Rectal smooth muscle tissue (tissue), 1 donor: ENCODE measurements around the gene ERGIC3.
"Not testable (repeated sequence)": the region's sequence is repeated elsewhere in the genome, so short reads cannot be mapped to it uniquely, and the experiment has no call there.

Experiments
- H3K27ac ChIP-seq: one replicate; pipeline ENCODE4 v1.7.0; 2013; ENCODE audit warnings: low read depth, low read length, inconsistent platforms
- H3K27me3 ChIP-seq: one replicate; pipeline ENCODE4 v1.7.0; 2013; ENCODE audit warnings: low read length; ENCODE audit not compliant: control insufficient read depth, insufficient read depth
- H3K36me3 ChIP-seq: one replicate; pipeline ENCODE4 v1.7.0; 2013; ENCODE audit warnings: low read length; ENCODE audit not compliant: control insufficient read depth, insufficient read depth
- H3K4me1 ChIP-seq: one replicate; pipeline ENCODE4 v1.7.0; 2013; ENCODE audit warnings: low read length; ENCODE audit not compliant: control insufficient read depth, insufficient read depth
- H3K4me3 ChIP-seq: one replicate; pipeline ENCODE4 v1.7.0; 2013; ENCODE audit warnings: low read length
- H3K9ac ChIP-seq: one replicate; pipeline ENCODE4 v1.7.0; 2013; ENCODE audit warnings: low read length

Gene ERGIC3

DNA sequence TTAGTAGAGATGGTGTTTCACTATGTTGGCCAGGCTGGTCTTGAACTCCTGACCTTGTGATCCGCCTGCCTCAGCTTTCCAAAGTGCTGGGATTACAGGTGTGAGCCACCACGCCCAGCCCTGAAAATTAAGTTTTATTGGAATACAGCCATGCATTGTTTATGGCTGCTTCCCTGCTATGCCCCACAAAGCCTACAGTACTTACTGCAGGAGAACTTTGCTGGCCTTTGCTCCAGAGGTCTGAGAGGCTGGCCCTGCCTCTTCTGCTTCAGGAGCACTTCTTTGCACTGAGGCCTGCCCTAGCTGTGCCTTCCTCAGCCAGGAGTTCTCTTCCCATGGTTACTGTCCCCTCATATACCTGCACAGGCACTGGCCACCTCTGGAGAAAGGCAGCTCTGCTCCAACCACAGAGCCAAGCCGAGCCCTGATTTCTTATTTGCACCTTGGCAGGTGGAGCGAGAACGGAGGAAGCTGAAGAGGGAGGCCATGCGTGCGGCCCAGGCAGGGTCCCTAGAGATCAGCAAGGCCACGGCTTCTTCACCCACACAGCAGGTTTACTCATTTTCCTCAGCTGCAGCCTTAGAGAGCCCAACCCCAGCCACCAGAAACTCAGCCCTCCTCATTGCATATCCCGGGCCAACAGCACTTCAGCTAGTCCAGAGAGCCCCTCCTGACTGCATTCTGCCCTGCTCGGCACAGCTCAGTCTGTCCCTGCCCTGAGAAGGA lies 33.2 kb upstream of the ERGIC3 start:
- Histone ChIP-seq H3K27me3 (no peaks in the 10 kb centered on the region), H3K4me1 (no peaks in the 10 kb centered on the region), H3K27ac (no peak overlapping the region), H3K4me3 (no peak overlapping the region), H3K9ac (no peak overlapping the region), H3K36me3 (peaks cover 24% of the 10 kb centered on the region)

DNA sequence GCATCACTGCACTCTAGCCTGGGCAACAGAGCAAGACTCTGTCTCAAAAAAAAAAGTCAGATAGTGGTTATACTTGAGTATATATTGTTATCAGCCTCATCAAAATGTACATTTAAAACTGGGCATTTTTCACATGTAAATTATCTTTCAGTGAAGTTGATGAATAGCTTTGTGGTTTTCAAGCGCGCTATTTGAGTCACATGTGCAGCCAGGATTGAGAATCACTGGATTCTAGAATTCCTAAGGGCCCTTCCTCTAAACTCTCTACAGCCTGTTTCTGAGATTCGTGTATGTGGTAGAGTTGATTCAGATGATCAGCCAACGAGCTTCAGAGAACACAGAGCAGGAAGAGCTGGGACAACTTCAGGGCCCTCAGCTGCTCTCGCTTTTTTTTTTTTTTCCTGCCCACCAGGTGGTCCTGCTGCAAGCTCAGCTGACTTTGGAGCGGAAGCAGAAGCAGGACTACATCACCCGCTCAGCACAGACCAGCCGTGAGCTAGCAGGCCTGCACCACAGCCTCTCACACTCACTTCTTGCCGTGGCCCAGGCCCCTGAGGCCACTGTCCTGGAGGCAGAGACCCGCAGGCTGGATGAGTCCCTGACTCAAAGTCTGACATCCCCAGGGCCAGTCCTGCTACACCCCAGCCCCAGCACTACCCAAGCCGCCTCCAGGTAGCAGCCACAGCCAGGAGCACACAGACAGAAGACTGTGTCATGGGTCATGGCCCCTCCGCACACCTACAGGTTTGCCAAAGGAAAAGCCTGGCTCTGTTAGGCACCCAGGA lies 30.7 kb upstream of the ERGIC3 start:
- no peaks in the 10 kb centered on the region for H3K27me3 ChIP-seq
- peaks cover 16% of the 10 kb centered on the region for H3K36me3 ChIP-seq
- H3K27ac ChIP-seq, result no peak overlapping the region
- no peak overlapping the region for H3K9ac ChIP-seq
- no peaks in the 10 kb centered on the region for H3K4me1 ChIP-seq
- no peak overlapping the region for H3K4me3 ChIP-seq

DNA sequence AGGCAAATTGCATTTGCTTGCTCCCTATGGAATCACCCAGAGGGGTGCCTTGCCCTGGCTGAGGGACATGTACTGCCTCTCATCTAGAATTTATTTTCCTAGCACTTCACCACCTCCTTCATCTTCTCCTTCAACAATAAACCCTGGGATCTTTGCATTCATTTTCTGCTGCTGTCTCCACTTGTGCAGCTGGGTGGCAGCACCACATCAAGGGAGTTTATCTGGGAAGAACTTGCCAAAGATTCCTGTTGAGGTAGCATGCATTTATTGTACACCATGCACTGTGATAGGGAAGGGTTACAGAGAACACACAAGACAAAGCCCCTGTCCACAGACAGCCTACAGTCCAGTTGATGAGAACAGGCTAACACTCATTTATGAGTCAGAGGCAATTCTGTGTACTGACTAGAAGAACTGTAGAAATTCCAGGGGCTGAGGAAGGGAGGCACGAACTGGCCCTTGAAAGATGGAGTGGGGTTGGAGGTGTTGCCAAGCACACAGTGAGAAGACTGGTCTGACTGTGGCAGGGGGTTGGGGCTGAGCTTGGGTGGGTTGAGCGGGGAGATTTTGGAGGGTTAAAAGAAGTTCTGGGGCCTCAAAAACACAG lies 30.0 kb upstream of the ERGIC3 start:
- H3K4me3 ChIP-seq, result no peak overlapping the region
- H3K27me3 ChIP-seq, result no peaks in the 10 kb centered on the region
- H3K36me3 ChIP-seq, result peaks cover 16% of the 10 kb centered on the region
- H3K4me1 ChIP-seq, result no peaks in the 10 kb centered on the region
- H3K27ac ChIP-seq, result no peak overlapping the region
- no peak overlapping the region for H3K9ac ChIP-seq

DNA sequence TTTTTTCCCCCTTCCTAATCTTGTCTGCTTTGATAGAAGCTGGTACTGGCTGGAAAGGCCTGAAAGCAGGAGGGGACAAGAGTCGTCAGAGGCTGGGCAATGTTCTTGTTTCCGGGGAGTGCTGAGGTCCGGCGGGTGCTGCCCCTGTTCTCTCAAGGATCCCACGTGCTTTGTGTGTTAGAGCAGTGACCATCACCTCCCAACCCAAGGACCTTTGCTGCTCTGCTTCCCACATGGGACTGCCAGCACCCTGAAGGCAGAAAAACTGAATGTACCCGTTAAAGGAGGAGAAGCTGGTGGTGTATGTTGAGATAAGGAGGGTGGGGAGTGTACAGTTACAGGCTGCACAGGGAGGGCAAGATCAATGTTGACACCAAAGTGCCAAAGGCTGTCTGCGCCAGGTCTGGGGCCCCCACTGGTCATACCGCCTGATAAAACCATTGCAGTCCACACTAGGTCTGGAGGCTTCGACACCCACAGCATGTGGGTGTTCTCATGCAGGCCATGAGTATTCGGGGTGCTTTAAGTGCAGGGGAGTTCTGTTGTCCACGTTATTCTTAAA lies 27.4 kb upstream of the ERGIC3 start:
- Histone ChIP-seq H3K4me3 (no peak overlapping the region), H3K9ac (no peak overlapping the region), H3K27ac (no peak overlapping the region), H3K4me1 (no peaks in the 10 kb centered on the region), H3K27me3 (no peaks in the 10 kb centered on the region), H3K36me3 (peaks cover 7% of the 10 kb centered on the region)

DNA sequence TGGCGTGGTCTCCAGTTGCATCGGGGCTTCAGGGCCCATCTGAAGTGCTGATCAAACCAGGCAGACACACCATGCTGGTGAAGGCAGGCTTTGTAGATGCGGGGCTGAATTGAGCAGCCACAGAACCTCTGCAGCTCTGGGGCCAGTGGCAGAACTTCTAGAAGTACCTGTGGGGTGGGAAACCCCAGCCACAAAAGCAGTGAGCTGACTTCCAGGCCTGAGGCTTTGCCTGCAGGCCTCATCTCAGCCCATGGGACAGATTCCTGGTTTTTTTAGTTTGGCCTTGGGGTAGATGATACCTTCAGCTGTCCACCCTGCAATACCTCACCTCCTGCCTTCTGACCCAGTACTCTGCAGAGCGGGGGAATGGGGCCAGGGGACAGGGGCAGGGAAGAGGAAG lies 26.5 kb upstream of the ERGIC3 start:
- Histone ChIP-seq H3K4me1 (no peaks in the 10 kb centered on the region), H3K9ac (no peak overlapping the region), H3K27ac (no peak overlapping the region), H3K4me3 (no peak overlapping the region), H3K27me3 (no peaks in the 10 kb centered on the region), H3K36me3 (peaks cover 3% of the 10 kb centered on the region)

DNA sequence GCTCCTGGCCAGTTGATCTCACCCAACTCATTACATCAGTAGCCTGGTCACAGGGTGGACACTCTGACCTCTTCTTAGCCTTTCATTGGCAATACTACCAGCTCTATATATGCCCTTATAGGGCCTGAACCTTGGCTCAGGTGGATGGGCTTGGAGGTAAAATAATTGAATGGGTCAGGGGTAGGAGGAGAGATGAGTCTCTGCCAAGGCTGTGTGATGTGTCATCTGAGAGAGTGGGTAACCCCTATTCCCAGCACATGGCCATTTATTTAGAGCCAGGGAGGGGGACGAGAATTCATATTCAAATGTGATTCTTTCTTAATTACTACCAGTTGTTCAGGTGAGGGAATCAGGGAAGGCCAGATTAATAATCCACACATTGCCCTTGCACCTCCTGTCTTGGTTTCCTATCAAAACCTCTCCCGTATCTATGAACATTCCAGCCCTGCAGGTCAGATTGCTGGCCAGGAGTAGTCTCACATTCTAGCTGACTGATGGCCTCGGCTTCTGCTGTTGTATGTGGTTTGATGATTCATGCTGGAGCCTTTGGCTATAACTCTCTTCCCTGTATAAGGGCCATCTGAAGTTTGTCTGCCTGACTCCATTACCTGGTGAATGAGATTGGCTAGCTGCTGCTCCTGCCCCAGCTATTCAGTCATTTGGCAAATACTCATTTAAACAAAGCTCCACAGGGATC lies 25.8 kb upstream of the ERGIC3 start:
- Histone ChIP-seq H3K9ac (no peak overlapping the region), H3K4me1 (no peaks in the 10 kb centered on the region), H3K27me3 (no peaks in the 10 kb centered on the region), H3K27ac (no peak overlapping the region), H3K4me3 (no peak overlapping the region), H3K36me3 (peaks cover 3% of the 10 kb centered on the region)

DNA sequence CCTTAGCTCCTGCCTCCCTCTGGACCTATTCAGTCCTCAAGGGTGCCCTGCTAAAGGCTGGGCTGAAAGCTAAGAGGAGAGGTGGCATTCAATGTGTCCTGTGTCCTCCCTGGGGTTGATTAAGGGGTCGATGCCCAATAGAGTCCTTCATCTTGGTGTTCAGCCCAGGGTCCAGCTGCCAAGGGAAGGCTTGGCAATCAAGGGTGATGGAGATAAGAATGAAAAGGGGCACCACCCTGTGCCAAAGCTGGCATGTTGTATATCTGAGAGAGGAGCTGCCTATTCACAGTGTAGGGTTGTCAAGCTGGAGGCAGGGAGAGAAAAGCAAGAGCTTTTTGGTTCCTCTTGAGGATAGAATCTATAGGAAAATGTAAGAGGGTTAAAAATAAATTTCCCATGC lies 24.8 kb upstream of the ERGIC3 start:
- H3K27me3 ChIP-seq, result no peaks in the 10 kb centered on the region
- H3K9ac ChIP-seq, result no peak overlapping the region
- H3K27ac ChIP-seq, result no peak overlapping the region
- no peak overlapping the region for H3K4me3 ChIP-seq
- peaks cover 3% of the 10 kb centered on the region for H3K36me3 ChIP-seq
- H3K4me1 ChIP-seq, result no peaks in the 10 kb centered on the region

DNA sequence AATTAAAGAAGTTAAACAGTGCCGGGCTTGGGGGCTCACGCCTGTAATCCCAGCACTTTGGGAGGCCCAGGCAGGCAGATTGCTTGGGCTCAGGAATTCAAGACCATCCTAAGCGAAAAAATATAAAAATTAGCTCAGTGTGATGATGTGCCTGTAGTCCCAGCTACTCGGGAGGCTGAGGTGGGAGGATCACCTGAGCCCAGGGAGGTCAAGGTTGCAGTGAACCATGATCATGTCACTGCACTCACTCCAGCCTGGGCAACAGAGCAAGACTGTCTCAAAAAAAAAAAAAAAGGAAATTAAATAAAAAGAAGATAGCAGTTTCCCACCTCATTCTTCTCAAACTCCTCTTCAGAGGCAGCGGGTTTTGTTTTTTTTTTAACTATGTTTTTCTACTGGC lies 24.1 kb upstream of the ERGIC3 start:
- not testable (repeated sequence) for H3K27ac ChIP-seq, H3K4me3 ChIP-seq, H3K27me3 ChIP-seq, H3K9ac ChIP-seq, H3K4me1 ChIP-seq, H3K36me3 ChIP-seq

DNA sequence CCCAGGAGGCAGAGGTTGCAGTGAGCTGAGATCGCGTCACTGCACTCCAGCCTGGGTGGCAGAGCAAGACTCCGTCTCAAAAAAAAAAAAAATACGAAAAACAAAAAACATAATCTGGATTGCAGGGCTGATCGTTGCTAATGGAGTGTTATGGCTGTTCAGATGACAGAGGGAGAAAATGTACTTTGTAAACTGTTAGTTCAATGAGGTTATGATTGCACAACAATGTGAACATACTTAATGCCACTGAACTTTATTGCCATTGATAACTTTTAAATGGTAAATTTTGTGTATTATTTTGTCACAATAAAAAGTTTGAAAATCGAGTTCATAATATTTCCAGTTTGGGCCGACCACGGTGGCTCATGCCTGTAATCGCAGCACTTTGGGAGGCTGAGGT lies 22.9 kb upstream of the ERGIC3 start:
- Histone ChIP-seq H3K4me1 (no peaks in the 10 kb centered on the region), H3K27ac (no peak overlapping the region), H3K36me3 (peaks cover 3% of the 10 kb centered on the region), H3K9ac (no peak overlapping the region), H3K4me3 (no peak overlapping the region), H3K27me3 (no peaks in the 10 kb centered on the region)

DNA sequence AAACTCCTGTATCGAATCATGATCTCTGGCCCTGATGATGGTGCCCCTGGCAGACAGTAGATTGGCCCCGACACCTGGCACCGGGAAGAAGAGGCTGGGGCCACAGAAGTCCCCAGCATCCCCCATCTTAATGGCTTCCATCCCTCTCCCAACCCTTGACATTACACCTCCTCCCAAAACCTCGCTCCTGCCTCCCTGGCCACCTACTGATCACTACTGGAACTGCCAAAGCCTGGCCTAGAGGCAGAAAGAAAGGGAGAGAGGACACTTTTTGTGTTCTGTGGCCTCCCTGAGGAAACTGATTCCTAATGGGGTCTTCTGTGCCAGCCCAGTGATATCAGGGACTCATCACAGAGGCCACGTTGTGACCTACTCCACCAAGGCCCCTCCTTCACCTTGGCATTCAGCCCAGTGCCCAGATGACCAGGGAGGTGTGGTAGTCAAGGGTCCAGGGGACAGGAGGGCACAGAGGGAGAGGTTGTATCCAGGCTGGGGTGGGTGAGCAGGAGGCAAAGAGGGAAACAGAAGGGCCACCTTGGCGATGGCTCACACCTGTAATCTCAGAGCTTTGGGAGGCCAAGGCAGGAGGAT lies 18.5 kb upstream of the ERGIC3 start:
- Histone ChIP-seq H3K4me1 (no peaks in the 10 kb centered on the region), H3K36me3 (no peaks in the 10 kb centered on the region), H3K27ac (no peak overlapping the region), H3K9ac (no peak overlapping the region), H3K27me3 (no peaks in the 10 kb centered on the region), H3K4me3 (no peak overlapping the region)

DNA sequence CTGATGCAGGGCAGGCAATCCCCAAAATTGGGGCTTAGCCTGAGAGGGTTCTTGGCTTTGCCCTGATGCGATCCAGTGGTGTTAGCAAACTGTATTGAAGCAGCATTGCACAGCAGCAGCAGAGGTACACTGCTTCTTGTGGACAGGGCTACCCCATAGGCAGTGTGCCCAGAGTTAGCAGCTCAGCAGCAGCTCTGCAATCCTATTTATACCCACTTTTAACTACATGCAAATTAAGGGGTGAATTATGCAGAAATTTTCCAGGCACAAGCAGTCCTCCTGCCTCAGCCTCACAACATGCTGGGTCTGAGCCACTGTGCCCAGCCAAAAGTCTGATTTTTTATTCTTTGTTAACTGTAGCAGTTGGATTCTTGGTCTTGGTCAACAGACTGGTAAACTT lies 16.2 kb upstream of the ERGIC3 start:
- no peak overlapping the region for H3K9ac ChIP-seq
- H3K4me1 ChIP-seq, result no peaks in the 10 kb centered on the region
- no peak overlapping the region for H3K27ac ChIP-seq
- no peaks in the 10 kb centered on the region for H3K36me3 ChIP-seq
- no peak overlapping the region for H3K4me3 ChIP-seq
- no peaks in the 10 kb centered on the region for H3K27me3 ChIP-seq
